NCI-H146 treated with DMSO at 0.1 percent for 48 hours (cell line): ENCODE results near the gene VIPR2.
"Not testable (repeated sequence)": the region's sequence is repeated elsewhere in the genome, so short reads cannot be mapped to it uniquely, and the experiment has no call there.

ENCODE experiments used
- DNase-seq: peaks from one replicate; lab custom pipeline; 2025; ENCODE audit not compliant: unreplicated experiment; lab: John Stamatoyannopoulos, UW

The VIPR2 gene

DNA sequence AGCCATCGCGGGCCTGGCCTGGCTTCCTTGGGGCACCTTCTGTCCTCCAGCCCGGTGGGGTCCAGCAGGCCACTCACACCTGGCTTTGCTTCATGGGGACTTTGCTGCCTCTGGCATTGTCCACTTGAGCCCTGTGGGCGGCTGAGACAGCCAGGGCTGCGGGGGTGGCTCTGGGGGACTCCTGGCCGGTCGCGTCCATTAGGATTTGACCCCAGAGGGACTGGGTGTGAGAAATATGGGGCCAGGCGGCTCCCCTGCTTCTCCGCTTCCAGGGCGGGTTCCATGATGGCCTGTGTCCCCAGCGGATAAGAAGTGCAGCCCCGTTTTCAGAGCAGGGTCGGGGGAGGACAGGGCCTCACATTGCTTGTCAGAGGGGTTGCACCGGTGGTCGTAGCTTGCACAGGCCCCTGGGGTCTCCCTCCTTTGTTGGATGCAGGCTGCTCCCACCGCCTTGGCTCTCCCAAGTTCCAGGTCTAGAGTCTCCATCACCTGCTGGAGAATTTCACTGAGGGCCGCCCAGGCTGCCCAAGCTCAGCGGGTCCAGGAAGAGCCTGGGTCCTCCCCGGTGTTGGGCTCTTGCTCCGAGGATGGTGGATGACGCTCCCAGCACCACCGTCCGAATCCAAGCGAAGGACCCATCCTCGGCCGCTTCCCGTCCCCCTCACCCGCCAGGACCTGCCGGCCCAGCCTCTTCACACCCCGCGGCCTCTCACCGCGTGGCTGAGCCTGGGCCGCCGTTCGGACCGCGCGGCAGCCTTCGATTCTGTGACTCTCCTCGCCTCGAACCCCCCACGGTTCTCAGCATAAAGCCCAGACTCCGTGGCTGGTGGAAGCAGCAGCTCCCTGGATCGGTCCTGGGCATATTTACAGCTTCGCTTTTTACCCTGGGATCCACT is 148.2 kb downstream of the VIPR2 start:
- no peak for DNase-seq

DNA sequence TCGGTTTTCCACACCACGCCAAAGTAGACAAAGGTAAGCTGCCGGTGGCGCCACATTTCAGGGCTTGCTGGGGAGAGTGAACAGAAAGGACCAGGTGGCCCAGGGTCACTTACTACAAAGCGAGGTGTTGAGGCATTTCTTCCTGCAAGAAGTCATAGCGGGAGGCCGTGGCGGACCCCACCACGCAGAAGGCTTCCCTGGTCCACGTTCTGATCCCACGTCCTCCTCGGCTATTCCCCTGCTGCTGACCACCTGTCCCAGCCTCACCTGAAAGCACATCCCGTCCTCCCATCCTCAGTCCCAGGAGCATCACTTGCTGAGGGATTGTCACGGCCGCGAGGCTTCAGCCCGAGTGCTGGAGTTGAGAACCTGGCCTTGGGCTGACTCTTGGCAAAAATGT is 149.2 kb downstream of the VIPR2 start:
- DNase-seq = no peak

- DNase-seq = no peak
Observed at GRCh38 chr7:158994687-158995086, 150.0 kb downstream of the VIPR2 start.

GRCh38 chr7:158993591-158993990 is 151.1 kb downstream of the VIPR2 start:
- no peak for DNase-seq

- DNase-seq = no peak
Observed at GRCh38 chr7:158992759-158993158, 151.9 kb downstream of the VIPR2 start.

DNA sequence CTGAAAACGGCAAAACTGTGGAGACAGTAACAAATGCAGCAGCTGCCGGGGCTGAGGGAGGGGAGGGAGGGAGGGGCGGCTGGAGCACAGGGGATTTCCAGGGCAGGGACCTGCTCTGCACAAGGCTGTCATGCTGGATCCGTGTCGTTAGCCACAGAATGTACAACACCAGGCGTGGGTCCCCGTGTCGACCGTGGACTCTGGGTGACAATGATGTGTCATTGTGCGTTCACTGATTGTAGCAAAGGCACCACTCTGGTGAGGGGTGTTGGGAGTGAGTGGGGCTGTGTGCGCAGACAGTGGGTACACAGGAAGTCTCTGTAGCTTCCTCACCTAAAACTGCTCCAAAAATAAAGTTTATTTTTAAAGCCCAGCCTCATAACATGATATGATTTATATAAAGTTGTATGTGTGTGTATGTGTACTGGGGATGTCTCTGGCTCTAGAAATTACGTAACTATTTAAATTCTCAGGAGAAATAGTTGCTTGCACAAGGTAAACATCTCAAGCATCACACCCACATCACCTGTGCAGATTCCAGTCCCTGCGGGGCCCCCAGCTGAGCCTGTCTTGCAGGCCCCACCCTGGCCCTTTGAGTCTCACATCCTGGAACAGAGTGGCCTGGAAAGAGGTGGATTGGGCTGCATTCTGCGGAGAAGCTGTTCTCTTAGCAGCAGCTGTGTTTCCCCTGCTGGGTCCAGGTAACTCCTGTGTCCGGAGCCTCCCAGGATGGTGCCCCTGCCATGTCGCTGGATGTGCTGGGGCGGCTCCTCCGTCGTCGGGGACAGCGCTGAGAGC is 152.6 kb downstream of the VIPR2 start:
- DNase-seq = no peak

GRCh38 chr7:158988996-158989395 is 155.7 kb downstream of the VIPR2 start:
- DNase-seq = no peak

GRCh38 chr7:158988302-158988862 is 156.3 kb downstream of the VIPR2 start:
- no peak for DNase-seq

DNA sequence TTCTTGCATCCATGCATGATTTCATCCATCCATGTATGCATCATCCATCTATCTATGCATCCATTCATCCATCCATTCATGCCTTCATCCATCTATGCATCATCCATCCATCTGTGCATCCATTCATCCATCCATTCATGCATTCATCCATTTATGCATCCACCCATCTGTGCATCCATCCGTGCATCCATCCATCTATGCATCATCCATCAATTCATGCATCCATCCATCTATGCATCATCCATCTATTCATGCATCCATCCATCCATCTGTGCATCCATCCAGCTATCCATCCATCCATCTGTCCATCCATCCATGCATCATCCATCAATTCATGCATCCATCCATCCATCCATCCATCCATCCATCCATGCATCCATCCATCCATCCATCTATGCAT is 157.0 kb downstream of the VIPR2 start:
- DNase-seq = no peak

GRCh38 chr7:158985583-158985982 is 159.1 kb downstream of the VIPR2 start:
- DNase-seq = no peak

DNA sequence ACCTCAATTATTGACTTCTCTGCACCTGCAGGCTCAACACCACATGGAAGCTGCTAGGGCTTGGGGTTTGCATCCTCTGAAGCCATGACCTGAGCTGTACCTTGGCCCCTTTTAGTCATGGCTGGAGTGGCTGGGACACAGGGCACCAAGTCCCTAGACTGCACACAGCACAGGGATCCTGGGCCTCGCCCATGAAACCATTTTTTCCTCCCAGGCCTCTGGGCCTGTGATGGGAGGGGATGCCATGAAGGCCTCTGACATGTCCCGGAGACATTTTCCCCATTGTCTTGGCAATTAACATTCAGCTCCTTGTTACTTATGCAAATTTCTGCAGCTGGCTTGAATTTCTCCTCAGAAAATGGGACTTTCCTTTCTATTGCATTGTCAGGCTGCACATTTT is 160.7 kb downstream of the VIPR2 start:
- DNase-seq = not testable (repeated sequence)

DNA sequence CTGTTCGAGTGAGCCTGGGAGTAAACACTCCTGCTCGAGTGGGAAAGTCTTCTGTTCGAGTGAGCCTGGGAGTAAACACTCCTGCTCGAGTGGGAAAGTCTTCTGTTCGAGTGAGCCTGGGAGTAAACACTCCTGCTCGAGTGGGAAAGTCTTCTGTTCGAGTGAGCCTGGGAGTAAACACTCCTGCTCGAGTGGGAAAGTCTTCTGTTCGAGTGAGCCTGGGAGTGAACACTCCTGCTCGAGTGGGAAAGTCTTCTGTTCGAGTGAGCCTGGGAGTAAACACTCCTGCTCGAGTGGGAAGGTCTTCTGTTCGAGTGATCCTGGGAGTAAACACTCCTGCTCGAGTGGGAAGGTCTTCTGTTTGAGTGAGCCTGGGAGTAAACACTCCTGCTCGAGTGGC is 162.6 kb downstream of the VIPR2 start:
- not testable (repeated sequence) for DNase-seq

DNA sequence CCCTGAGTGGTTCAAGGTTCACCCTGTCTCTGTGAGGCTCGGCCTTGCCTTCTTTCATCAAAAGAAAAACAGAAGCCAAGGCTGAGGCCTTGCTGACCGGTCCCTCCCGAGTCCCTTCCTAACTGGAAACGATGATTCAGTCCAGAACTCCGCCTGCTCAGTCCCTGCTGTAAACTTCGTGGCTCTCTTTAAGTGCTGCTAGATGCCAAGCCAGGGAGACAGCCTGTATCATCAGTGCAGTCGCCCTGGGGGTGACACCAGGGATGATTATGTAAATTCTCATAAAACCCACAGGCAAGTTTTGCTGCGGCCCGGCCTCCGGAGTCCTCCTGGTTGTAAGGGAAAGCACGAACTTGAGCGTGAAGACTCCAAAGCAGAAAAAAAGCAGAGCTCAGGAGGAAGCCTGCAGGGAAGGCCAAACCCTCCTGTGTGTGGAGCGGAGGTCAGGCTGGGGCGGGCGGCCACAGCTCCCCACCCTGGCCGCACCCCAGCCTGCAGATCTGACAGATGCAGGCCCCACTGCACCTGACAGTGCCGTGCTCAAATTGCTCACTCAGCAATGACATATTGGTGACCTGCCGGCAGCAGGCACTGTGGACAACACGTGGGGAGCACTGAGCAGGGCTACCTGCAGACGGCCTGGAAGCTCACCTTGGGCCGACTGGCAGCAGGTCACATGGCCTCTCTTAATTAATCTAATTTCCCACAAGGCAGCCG is 164.9 kb downstream of the VIPR2 start:
- DNase-seq = no peak

- no peak for DNase-seq
Observed at GRCh38 chr7:158979023-158979529, 165.6 kb downstream of the VIPR2 start.
